HG03354 (cell line): ENCODE data around the gene HLA-B.
"Not testable (repeated sequence)": the region's sequence is repeated elsewhere in the genome, so short reads cannot be mapped to it uniquely, and the experiment has no call there.

ENCODE experiments used
- ATAC-seq: cut with Tn5 transposase; IDR thresholded peaks from one replicate; pipeline ENCODE4 v1.9.1; 2021; ENCODE audit warnings: mild to moderate bottlenecking; ENCODE audit not compliant: unreplicated experiment, poor library complexity, severe bottlenecking

HLA-B gene

GRCh38 chr6:31356946-31357466, at the start of gene HLA-B:
Gene HLA-B (minus strand): TSS chr6:31357179. CDS start chr6:31357158, 21 bp downstream.
- peak; percentile 84 for ATAC-seq

DNA sequence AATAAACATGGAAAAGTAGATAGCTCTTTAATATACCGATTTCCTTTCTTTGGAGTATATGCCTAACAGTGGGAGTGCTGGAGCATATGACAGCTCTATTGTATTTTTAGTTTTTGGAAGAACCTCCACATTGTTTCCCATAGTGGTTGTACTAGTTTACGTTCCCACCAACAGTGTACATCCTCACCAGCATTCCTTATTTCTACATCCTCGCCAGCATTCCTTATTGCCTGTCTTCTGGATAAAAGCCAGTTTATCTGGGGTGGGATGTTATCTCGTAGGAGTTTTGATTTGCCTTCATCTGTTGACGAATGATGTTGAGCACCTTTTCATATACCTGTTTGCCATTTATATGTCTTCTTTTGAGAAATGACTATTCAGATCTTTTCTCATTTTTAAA, 49.0 kb upstream of the HLA-B start:
- ATAC-seq: no peak

GRCh38 chr6:31404061-31404364, 47.0 kb upstream of the HLA-B start:
- ATAC-seq: not testable (repeated sequence)

- ATAC-seq: peak; percentile 59
Observed at GRCh38 chr6:31403283-31404060, 46.5 kb upstream of the HLA-B start, which contains the start of gene MICA. Gene MICA (plus strand): TSS chr6:31403595. CDS start chr6:31403633, 38 bp downstream.

DNA sequence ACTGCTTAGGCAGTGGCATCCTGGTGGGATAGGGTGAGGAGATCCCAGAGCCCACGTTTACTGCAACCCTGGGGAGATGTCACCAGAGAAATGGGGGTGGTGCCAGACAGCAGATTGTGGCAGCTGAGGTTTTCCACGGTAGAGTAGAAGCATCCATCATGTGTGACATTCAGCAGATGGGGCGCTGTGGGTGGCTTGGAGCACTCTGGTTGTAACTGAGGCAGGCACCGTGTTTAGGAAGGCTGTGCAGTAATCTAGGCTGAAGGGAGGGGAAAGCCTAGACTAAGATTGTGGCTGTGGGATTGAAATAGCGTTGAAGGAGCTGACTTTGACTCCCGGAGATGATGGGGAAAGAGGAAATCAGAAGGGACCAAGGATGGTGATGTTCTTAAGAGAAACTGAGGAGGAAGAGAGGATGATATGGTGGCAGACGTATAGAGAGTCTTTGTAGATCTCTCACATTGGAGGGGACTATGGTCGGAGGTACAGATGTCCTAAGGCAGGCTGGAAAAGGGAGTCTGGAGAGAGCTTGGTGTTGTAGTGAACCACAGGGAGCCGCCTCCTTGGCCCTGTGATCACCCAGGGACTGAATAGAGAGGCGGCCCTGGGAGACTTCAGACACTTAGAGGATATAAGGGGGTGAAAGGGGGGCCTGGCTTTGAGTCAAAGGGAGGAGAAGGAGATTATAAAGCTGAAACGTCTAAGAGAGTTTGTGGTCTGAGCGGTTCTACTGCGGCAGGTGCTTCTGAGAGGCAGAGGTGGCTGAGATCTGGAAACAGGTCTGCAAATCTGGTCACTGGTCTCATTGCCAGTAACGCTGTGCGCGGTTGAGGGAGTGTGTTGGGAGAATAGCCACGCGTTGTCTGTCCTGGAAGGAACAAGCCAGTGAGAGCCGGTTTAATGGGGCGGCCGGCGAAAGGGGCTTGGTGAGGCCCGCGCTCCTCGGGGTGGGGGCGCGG, 45.6 kb upstream of the HLA-B start:
- ATAC-seq: peak; percentile 23

DNA sequence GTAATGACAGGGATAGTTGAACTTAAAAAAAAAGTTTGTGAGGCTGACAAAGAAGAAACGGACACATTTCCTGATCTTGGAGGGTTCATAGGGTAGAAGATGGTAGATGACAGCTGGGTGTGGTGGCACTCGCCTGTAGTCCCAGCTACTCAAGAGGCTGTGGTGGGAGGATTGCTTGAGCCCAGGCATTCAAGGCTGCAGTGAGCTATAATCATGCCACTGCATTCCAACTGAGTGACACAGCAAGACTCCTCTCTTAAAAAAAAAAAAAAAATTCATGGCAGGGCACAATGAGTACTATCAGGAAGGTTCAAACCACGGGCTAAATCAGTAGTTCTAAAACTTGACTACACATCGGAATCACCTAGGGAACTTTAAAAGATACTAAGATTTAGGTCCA, 44.4 kb upstream of the HLA-B start:
- no peak for ATAC-seq

- no peak for ATAC-seq
Observed at GRCh38 chr6:31400467-31401289, 43.7 kb upstream of the HLA-B start.

DNA sequence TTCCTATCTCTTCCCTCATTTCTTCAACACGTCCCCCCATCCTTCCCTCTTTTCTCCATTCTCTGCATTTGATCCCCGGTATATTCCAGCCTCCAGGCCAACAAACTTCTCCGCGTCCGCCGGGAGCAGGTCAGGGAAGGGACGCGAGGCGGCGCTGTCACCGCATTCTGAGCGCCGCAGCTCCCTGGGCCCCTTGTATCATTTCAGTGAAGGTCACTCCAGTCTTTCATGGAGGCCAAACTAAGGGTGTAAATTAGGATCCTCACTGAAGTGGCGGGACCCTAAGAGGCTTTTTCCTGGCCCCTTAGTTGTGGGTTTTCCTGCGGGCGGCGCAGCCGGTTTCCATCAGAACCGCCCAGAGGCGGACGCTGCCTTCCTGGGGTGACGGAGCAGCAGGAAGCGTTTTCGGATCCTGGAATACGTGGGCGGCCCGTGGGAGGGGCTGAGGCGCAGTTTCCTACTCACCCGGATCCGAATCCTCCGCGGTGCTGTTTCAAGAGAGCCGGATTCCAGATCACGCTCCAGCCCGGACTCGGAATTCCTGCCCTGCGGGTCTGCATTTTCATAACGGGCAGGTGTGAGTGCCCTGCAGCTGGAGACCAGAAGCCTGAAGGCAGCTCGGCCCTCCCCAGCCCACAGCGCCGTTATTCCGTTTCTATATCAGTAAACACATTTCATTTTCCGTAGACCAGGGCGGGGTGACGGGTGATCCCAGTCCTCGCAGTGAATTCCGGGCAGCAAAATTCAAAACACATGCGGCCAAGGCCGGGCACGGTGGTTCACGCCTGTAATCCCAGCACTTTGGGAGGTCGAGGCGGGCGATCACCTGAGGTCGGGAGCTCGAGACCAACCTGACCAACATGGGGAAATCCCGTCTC, 42.8 kb upstream of the HLA-B start:
- peak; percentile 44 for ATAC-seq

DNA sequence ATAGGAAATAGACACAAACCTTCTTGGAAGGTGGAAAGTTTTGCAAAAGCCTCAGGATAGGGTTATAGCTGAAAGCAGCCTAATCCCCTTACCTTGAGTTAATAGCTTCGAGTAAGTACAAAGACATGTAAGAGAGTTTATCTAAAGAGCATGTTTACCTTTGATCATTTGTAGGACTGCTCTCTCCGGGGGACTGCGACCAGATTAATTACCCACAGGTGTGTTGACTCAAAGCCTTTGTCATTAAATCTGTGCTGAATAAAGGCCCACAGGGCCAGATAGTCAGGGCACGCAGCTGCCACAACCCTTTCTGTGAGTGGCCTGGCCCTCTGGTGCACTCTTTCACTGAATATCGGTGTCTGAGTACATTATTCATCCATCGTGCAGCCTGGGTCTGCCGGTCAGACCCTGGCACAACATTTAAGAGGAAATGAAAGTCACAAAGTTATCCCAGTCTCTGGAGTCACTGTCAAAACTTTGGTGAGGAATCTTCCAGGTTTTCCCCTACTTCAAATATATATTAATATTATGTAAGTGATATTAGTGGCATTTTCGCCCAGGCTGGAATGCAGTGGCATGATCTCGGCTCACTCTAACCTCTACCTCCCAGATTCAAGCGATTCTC, 41.0 kb upstream of the HLA-B start:
- no peak for ATAC-seq

DNA sequence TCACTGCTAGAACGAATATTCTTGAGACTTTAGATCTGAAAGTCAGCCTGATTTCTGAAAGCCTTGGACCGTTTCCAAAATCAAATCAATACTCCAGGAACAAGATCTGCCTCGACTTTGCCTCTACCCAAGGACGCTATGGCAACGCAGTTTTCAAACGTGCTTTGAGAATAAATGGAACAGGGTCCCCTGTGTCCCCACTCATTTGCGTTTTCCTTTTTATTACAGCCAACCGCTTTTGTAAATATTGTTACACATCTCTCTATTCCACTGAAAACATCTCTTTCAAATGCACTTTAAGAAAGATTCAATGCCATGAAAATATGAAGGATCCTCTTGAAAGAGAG, 40.1 kb upstream of the HLA-B start:
- ATAC-seq: not testable (repeated sequence)

DNA sequence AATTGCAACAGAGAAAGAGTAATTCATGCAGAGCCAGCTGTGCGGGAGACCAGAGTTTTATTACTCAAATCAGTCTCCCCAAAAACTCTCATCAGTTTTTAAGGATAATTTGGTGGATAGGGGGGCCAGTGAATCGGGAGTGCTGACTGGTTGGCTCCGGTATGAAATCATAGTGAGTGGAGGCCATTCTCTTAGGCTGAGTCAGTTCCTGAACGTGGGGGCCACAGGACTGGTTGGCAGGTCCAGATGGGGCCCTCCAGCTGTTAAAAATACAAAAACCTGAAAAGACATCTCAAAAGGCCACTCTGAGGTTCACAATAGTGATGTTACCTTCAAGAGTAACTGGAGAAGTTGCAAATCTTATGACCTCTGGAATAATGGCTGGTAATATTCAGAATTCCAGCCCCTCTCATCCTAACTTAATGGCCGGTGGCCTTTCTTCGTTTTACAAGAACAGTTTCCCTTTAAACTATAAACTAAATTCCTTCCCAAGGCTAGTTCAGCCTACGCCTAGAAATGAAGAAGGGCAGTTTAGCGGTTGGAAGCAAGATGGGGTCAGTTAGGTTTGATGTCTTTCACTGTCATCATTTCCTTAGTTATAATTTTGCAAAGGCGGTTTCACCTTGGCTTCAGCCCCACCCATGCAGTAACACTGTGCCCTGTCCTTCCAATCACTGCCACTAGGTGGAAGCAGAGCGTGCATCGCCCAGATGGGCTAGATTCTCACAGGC, 39.6 kb upstream of the HLA-B start:
- peak; percentile 62 for ATAC-seq

GRCh38 chr6:31395832-31396231, 38.9 kb upstream of the HLA-B start:
- no peak for ATAC-seq

DNA sequence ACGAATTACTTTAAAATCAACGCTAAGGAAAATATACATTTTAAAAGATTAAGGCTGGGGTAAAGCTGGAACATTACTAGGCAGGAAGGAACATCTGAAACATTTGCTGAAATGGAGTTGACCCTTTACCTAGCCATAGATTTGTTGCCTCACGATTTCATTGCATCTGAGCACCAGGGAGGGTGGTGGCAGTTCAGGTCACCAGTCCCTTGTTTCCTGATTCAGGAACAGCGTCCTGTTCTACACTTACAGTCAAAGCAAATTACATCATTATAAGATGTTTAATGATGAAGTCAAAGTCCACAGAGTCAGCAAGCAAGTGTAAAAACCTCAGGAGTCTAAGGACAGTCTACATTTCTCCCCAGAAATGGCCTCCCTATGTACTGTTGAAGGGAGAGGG, 37.4 kb upstream of the HLA-B start:
- no peak for ATAC-seq

DNA sequence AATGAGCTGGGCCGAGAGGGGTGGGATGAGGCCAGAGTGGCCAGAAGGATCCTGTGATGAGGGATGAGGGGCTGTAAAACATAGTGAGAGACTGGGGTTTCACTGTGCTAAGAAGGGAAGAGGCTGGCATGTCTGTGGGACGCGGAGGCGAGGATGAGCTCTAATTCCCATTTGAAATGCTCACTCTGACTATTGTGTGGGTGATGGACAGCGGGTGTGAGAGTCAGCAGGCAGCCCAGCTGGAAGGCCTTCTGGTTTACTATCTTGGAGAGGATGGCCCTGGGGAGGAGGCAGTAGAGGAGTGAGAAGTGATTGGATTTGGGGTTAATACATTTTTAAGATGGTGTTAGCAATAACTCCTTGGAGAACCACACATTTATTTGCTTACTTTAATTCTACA, 37.0 kb upstream of the HLA-B start:
- no peak for ATAC-seq

DNA sequence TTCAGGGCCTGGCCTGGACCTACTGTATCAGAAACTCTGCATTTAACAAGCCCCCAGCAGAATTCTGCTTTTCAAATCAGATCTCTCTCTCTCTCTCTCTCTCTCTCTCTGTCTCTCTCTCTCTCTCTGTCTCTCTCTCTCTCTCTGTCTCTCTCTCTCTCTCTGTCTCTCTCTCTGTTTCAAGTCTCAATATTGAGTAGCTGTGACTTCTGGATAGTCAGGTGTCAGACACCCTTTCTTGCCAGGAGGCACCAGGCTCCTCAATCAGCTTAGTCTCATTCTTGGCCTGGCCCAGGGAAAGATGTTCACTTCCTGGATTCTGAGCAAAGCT, 32.8 kb upstream of the HLA-B start:
- ATAC-seq: not testable (repeated sequence)

- not testable (repeated sequence) for ATAC-seq
Observed at GRCh38 chr6:31388916-31389801, 32.2 kb upstream of the HLA-B start.

GRCh38 chr6:31386977-31387376, 30.0 kb upstream of the HLA-B start:
- ATAC-seq: no peak
